ENCODE results near the gene CHMP6. TPM values are rescaled to one million over a fixed set of nuclear protein-coding genes. Genes with fewer than 3 reads are reported as not detected.
A peak's percentile ranks its signal among the peaks of the same experiment; 100 is the strongest.
"Not testable (repeated sequence)": the region's sequence is repeated elsewhere in the genome, so short reads cannot be mapped to it uniquely, and the experiment has no call there.

CHMP6 gene
- total RNA-seq, 1 donor from 2014 or later: 15.9 TPM

- TF ChIP-seq CTCF (IDR thresholded peaks at IDR 0.05; ENCODE audit: borderline replicate concordance): no peak
- H3K27me3 ChIP-seq (ENCODE audit: low read depth): peaks cover 40% of the 10 kb centered on the region
- no peak overlapping the region for H3K27ac ChIP-seq (replicated peaks)
- no peaks in the 10 kb centered on the region for H3K9me3 ChIP-seq (replicated peaks)
- DNase-seq: no peak
- H3K4me1 ChIP-seq: peaks cover 44% of the 10 kb centered on the region
- intact Hi-C loops (cut with micrococcal nuclease): loop anchor here (5.0 kb wide), 1 partner anchor 62 kb away; no protein-coding TSS in a partner anchor
- no peaks in the 10 kb centered on the region for H3K36me3 ChIP-seq
- H3K4me3 ChIP-seq: no peak overlapping the region
Measured at GRCh38 chr17:81029859-81030258, 38.2 kb downstream of the CHMP6 start.

- H3K9me3 ChIP-seq (replicated peaks); H3K27ac ChIP-seq (replicated peaks); H3K4me3 ChIP-seq; H3K36me3 ChIP-seq; intact Hi-C loops (cut with micrococcal nuclease); DNase-seq: not testable (repeated sequence)
- Histone ChIP-seq H3K27me3 (ENCODE audit: low read depth) (peaks cover 40% of the 10 kb centered on the region), H3K4me1 (peaks cover 44% of the 10 kb centered on the region)
Measured at GRCh38 chr17:81030312-81030711, 38.7 kb downstream of the CHMP6 start.

GRCh38 chr17:81030741-81031565 is 39.3 kb downstream of the CHMP6 start:
- TF ChIP-seq CTCF (IDR thresholded peaks at IDR 0.05; ENCODE audit: borderline replicate concordance): no peak
- Histone ChIP-seq H3K9me3 (replicated peaks) (no peaks in the 10 kb centered on the region), H3K27me3 (ENCODE audit: low read depth) (peaks cover 33% of the 10 kb centered on the region), H3K4me3 (peak overlapping the region; percentile 47), H3K4me1 (peaks cover 48% of the 10 kb centered on the region), H3K36me3 (no peaks in the 10 kb centered on the region), H3K27ac (replicated peaks) (peak overlapping the region; percentile 74)
- intact Hi-C loops (cut with micrococcal nuclease): no loop called here
- DNase-seq: no peak

GRCh38 chr17:81031566-81032550 is 40.2 kb downstream of the CHMP6 start:
- no peaks in the 10 kb centered on the region for H3K36me3 ChIP-seq
- peaks cover 53% of the 10 kb centered on the region for H3K4me1 ChIP-seq
- H3K27ac ChIP-seq (replicated peaks): peak overlapping the region; percentile 74
- peak overlapping the region; percentile 47 for H3K4me3 ChIP-seq
- H3K27me3 ChIP-seq (ENCODE audit: low read depth): peaks cover 24% of the 10 kb centered on the region
- TF ChIP-seq CTCF (IDR thresholded peaks at IDR 0.05; ENCODE audit: borderline replicate concordance): no peak
- intact Hi-C loops (cut with micrococcal nuclease): no loop called here
- DNase-seq: no peak
- no peaks in the 10 kb centered on the region for H3K9me3 ChIP-seq (replicated peaks)

GRCh38 chr17:81032641-81033480 is 41.2 kb downstream of the CHMP6 start:
- Histone ChIP-seq H3K4me3 (peak overlapping the region; percentile 76), H3K27ac (replicated peaks) (peak overlapping the region; percentile 19), H3K36me3 (no peaks in the 10 kb centered on the region), H3K4me1 (peaks cover 63% of the 10 kb centered on the region), H3K9me3 (replicated peaks) (no peaks in the 10 kb centered on the region), H3K27me3 (ENCODE audit: low read depth) (peaks cover 14% of the 10 kb centered on the region)
- DNase-seq: no peak
- intact Hi-C loops (cut with micrococcal nuclease): no loop called here
- no peak for TF ChIP-seq CTCF (IDR thresholded peaks at IDR 0.05; ENCODE audit: borderline replicate concordance)
